ENCODE data around the gene ELL2. TPM values are rescaled to one million over a fixed set of nuclear protein-coding genes. Genes with fewer than 3 reads are reported as not detected.

Gene ELL2
- polyA plus RNA-seq, 1 donor (not counting 4 experiments of a cell fraction or from before 2014, with no cell fraction given): 100 TPM

- H4K20me1 ChIP-seq (ENCODE audit: control insufficient read depth, extremely low read depth, insufficient read depth, low read length): peaks cover 37% of the 10 kb centered on the region
- no peak for FAIRE-seq
- peak overlapping the region; percentile 11 for H3K27ac ChIP-seq (ENCODE audit: control insufficient read depth, insufficient read depth, low read length)
- peaks cover 52% of the 10 kb centered on the region for H3K4me1 ChIP-seq (ENCODE audit: control insufficient read depth, extremely low read depth, insufficient read depth, low read length)
- H3K4me2 ChIP-seq (ENCODE audit: control insufficient read depth, extremely low read depth, insufficient read depth, low read depth, low read length): no peak overlapping the region
- dilution Hi-C loops (cut with MboI; ENCODE audit: extremely low pct_ligation_motif_present, low sequenced_read_pairs): no loop called here
- H3K9me3 ChIP-seq (ENCODE audit: control insufficient read depth, low read depth, low read length): no peaks in the 10 kb centered on the region
- H3K36me3 ChIP-seq (ENCODE audit: control insufficient read depth in 2 of 2, extremely low read depth in 1 of 2, insufficient read depth in 2 of 2, low read length in 2 of 2): peaks cover 2 to 24% of the 10 kb centered on the region in 2 experiments
- no peak overlapping the region for H2AFZ ChIP-seq (ENCODE audit: control insufficient read depth, low read length)
- H3K9me1 ChIP-seq (ENCODE audit: control insufficient read depth, extremely low read depth, insufficient read depth, low read length): peaks cover 7% of the 10 kb centered on the region
- H3K79me2 ChIP-seq (ENCODE audit: control insufficient read depth, insufficient read depth, low read length): peaks cover 92% of the 10 kb centered on the region
- DNase-seq (ENCODE audit: low read depth, low spot score): no peak
- H3K27me3 ChIP-seq (ENCODE audit: control insufficient read depth, extremely low read depth, insufficient read depth, low read length): no peaks in the 10 kb centered on the region
- no peak overlapping the region for H3K4me3 ChIP-seq (ENCODE audit: control insufficient read depth in 2 of 3, extremely low read depth in 1 of 3, insufficient read depth in 2 of 3, low read depth in 1 of 3, low read length in 3 of 3)
- TF ChIP-seq EZH2 (IDR thresholded peaks at IDR 0.05; ENCODE audit: low read length) (no peak), CTCF (optimal IDR thresholded peaks at IDR 0.05 in 1 of 3, IDR thresholded peaks at IDR 0.05 in 1 of 3, conservative IDR thresholded peaks at IDR 0.05 in 1 of 3; ENCODE audit: extremely low read depth in 1 of 3, insufficient read depth in 2 of 3, low read length in 3 of 3) (no peak)
- H3K9ac ChIP-seq (ENCODE audit: control insufficient read depth, extremely low read depth, insufficient read depth, low read length): no peak overlapping the region
Measured at GRCh38 chr5:95925939-95926338, 35.7 kb downstream of the ELL2 start.

- peaks cover 92% of the 10 kb centered on the region for H3K79me2 ChIP-seq (ENCODE audit: control insufficient read depth, insufficient read depth, low read length)
- H3K9me3 ChIP-seq (ENCODE audit: control insufficient read depth, low read depth, low read length): no peaks in the 10 kb centered on the region
- FAIRE-seq (no peak), DNase-seq (ENCODE audit: low read depth, low spot score) (no peak)
- dilution Hi-C loops (cut with MboI; ENCODE audit: extremely low pct_ligation_motif_present, low sequenced_read_pairs): no loop called here
- peak overlapping the region; percentile 17 for H3K4me2 ChIP-seq (ENCODE audit: control insufficient read depth, extremely low read depth, insufficient read depth, low read depth, low read length)
- H3K4me3 ChIP-seq (ENCODE audit: control insufficient read depth in 2 of 3, extremely low read depth in 1 of 3, insufficient read depth in 2 of 3, low read depth in 1 of 3, low read length in 3 of 3): no peak overlapping the region
- no peaks in the 10 kb centered on the region for H3K27me3 ChIP-seq (ENCODE audit: control insufficient read depth, extremely low read depth, insufficient read depth, low read length)
- peaks cover 58% of the 10 kb centered on the region for H3K4me1 ChIP-seq (ENCODE audit: control insufficient read depth, extremely low read depth, insufficient read depth, low read length)
- TF ChIP-seq CTCF (optimal IDR thresholded peaks at IDR 0.05 in 1 of 3, IDR thresholded peaks at IDR 0.05 in 1 of 3, conservative IDR thresholded peaks at IDR 0.05 in 1 of 3; ENCODE audit: extremely low read depth in 1 of 3, insufficient read depth in 2 of 3, low read length in 3 of 3) (no peak), EZH2 (IDR thresholded peaks at IDR 0.05; ENCODE audit: low read length) (no peak)
- no peak overlapping the region for H3K9ac ChIP-seq (ENCODE audit: control insufficient read depth, extremely low read depth, insufficient read depth, low read length)
- H3K36me3 ChIP-seq (ENCODE audit: control insufficient read depth in 2 of 2, extremely low read depth in 1 of 2, insufficient read depth in 2 of 2, low read length in 2 of 2): peaks cover 5 to 22% of the 10 kb centered on the region in 2 experiments
- H3K27ac ChIP-seq (ENCODE audit: control insufficient read depth, insufficient read depth, low read length): peak overlapping the region; percentile 13
- peaks cover 40% of the 10 kb centered on the region for H4K20me1 ChIP-seq (ENCODE audit: control insufficient read depth, extremely low read depth, insufficient read depth, low read length)
- H2AFZ ChIP-seq (ENCODE audit: control insufficient read depth, low read length): no peak overlapping the region
- H3K9me1 ChIP-seq (ENCODE audit: control insufficient read depth, extremely low read depth, insufficient read depth, low read length): peaks cover 7% of the 10 kb centered on the region
Measured at GRCh38 chr5:95925378-95925744, 36.3 kb downstream of the ELL2 start.
